Activated T-helper 2 cell treated with anti-CD3 and anti-CD28 coated beads, Interferon-gamma antibody, Interleukin-2, Interleukin-4, amounts not matched to agents 10 μg/mL and 5 μg/mL and 100 μg/mL, durations not matched to agents 14 hours and 24 hours and 36 hours (primary cell): ENCODE data around the gene ANKRD11. TPM values are rescaled to one million over a fixed set of nuclear protein-coding genes. Genes with fewer than 3 reads are reported as not detected.
A peak's percentile ranks its signal among the peaks of the same experiment; 100 is the strongest.
"Not testable (repeated sequence)": the region's sequence is repeated elsewhere in the genome, so short reads cannot be mapped to it uniquely, and the experiment has no call there.

Experiments
- DNase-seq: peaks from one replicate; pipeline ENCODE4 v3.0.0; 2021; ENCODE audit warnings: low spot score
- H3K27ac Mint-ChIP-seq: one replicate; pipeline ENCODE4 v1.8.0; 2021; ENCODE audit warnings: mixed read lengths
- H3K27me3 Mint-ChIP-seq: one replicate; pipeline ENCODE4 v1.8.0; 2021; ENCODE audit warnings: low read depth, mixed read lengths
- H3K36me3 Mint-ChIP-seq: one replicate; pipeline ENCODE4 v1.8.0; 2021; ENCODE audit warnings: low read depth, mixed read lengths
- H3K4me1 Mint-ChIP-seq: one replicate; pipeline ENCODE4 v1.8.0; 2021; ENCODE audit warnings: low read depth, mixed read lengths
- H3K4me3 Mint-ChIP-seq: one replicate; pipeline ENCODE4 v1.8.0; 2021; ENCODE audit warnings: low read depth, mild to moderate bottlenecking, moderate library complexity, mixed read lengths
- H3K9me3 Mint-ChIP-seq: one replicate; pipeline ENCODE4 v1.8.0; 2021; ENCODE audit warnings: mixed read lengths
- intact Hi-C: fragments of 100-400 bp; cut with micrococcal nuclease; formaldehyde crosslinking; loops from one replicate; pipeline ENCODE4 v1.15.1; 2023
- total RNA-seq: library from RNA; stranded (reverse); gene quantifications from 2 replicates; pipeline ENCODE4 v1.2.3, GENCODE V29; 2022

The ANKRD11 gene
- total RNA-seq, 1 donor from 2014 or later = 144 TPM

GRCh38 chr16:89439659-89440058, 50.7 kb downstream of the ANKRD11 start:
- H3K27ac Mint-ChIP-seq = peak overlapping the region; percentile 85
- no peak for DNase-seq
- H3K9me3 Mint-ChIP-seq = no peaks in the 10 kb centered on the region
- H3K4me3 Mint-ChIP-seq = no peak overlapping the region
- intact Hi-C loops = loop anchor here (2.0 kb wide), 2 partner anchors 17 to 45 kb away; no protein-coding TSS in a partner anchor
- H3K27me3 Mint-ChIP-seq = no peaks in the 10 kb centered on the region
- H3K4me1 Mint-ChIP-seq = peaks cover 85% of the 10 kb centered on the region
- H3K36me3 Mint-ChIP-seq = peaks cover 34% of the 10 kb centered on the region

GRCh38 chr16:89437991-89438390, 52.4 kb downstream of the ANKRD11 start:
- peaks cover 80% of the 10 kb centered on the region for H3K4me1 Mint-ChIP-seq
- H3K27me3 Mint-ChIP-seq = no peaks in the 10 kb centered on the region
- intact Hi-C loops = loop anchor here (2.0 kb wide), 1 partner anchor 15 kb away; no protein-coding TSS in a partner anchor
- H3K4me3 Mint-ChIP-seq = no peak overlapping the region
- H3K27ac Mint-ChIP-seq = no peak overlapping the region
- H3K36me3 Mint-ChIP-seq = peaks cover 34% of the 10 kb centered on the region
- no peaks in the 10 kb centered on the region for H3K9me3 Mint-ChIP-seq
- no peak for DNase-seq

GRCh38 chr16:89437251-89437987, 52.9 kb downstream of the ANKRD11 start:
- Mint-ChIP-seq H3K36me3 (peaks cover 34% of the 10 kb centered on the region), H3K4me1 (peaks cover 74% of the 10 kb centered on the region)
- intact Hi-C loops = no loop called here

GRCh38 chr16:89436366-89436765, 54.0 kb downstream of the ANKRD11 start:
- H3K27ac Mint-ChIP-seq = no peak overlapping the region

More at GRCh38 chr16:89437251-89437987, 52.9 kb downstream of the ANKRD11 start:
- Mint-ChIP-seq H3K4me3 (no peak overlapping the region), H3K27me3 (no peaks in the 10 kb centered on the region), H3K27ac (no peak overlapping the region), H3K9me3 (no peaks in the 10 kb centered on the region)
- DNase-seq = no peak

GRCh38 chr16:89435059-89435458, 55.3 kb downstream of the ANKRD11 start:
- DNase-seq, H3K9me3 Mint-ChIP-seq, intact Hi-C loops, H3K27me3 Mint-ChIP-seq, H3K4me3 Mint-ChIP-seq: not testable (repeated sequence)
- peaks cover 27% of the 10 kb centered on the region for H3K36me3 Mint-ChIP-seq
- peak overlapping the region; percentile 29 for H3K27ac Mint-ChIP-seq
- peaks cover 55% of the 10 kb centered on the region for H3K4me1 Mint-ChIP-seq

More at GRCh38 chr16:89436366-89436765, 54.0 kb downstream of the ANKRD11 start:
- no peak for DNase-seq
- intact Hi-C loops = no loop called here
- Mint-ChIP-seq H3K27me3 (no peaks in the 10 kb centered on the region), H3K36me3 (peaks cover 34% of the 10 kb centered on the region), H3K4me3 (no peak overlapping the region), H3K4me1 (peaks cover 66% of the 10 kb centered on the region), H3K9me3 (no peaks in the 10 kb centered on the region)

- Mint-ChIP-seq H3K4me1 (peaks cover 49% of the 10 kb centered on the region), H3K36me3 (peaks cover 22% of the 10 kb centered on the region), H3K4me3 (no peak overlapping the region), H3K27me3 (no peaks in the 10 kb centered on the region), H3K9me3 (no peaks in the 10 kb centered on the region), H3K27ac (no peak overlapping the region)
- DNase-seq = no peak
- intact Hi-C loops = no loop called here
Measured at GRCh38 chr16:89434490-89434889, 55.9 kb downstream of the ANKRD11 start.

- DNase-seq, H3K9me3 Mint-ChIP-seq, intact Hi-C loops, H3K4me3 Mint-ChIP-seq, H3K27me3 Mint-ChIP-seq, H3K27ac Mint-ChIP-seq: not testable (repeated sequence)
- peaks cover 39% of the 10 kb centered on the region for H3K4me1 Mint-ChIP-seq
- H3K36me3 Mint-ChIP-seq = peaks cover 20% of the 10 kb centered on the region
Measured at GRCh38 chr16:89433363-89433984, 56.9 kb downstream of the ANKRD11 start.

GRCh38 chr16:89431630-89432029, 58.7 kb downstream of the ANKRD11 start:
- no peak overlapping the region for H3K4me3 Mint-ChIP-seq
- H3K36me3 Mint-ChIP-seq = peaks cover 17% of the 10 kb centered on the region
- DNase-seq = no peak
- peaks cover 32% of the 10 kb centered on the region for H3K4me1 Mint-ChIP-seq
- H3K27ac Mint-ChIP-seq = no peak overlapping the region
- H3K9me3 Mint-ChIP-seq = no peaks in the 10 kb centered on the region
- H3K27me3 Mint-ChIP-seq = no peaks in the 10 kb centered on the region
- intact Hi-C loops = no loop called here

GRCh38 chr16:89431158-89431584, 59.2 kb downstream of the ANKRD11 start:
- Mint-ChIP-seq H3K27me3 (no peaks in the 10 kb centered on the region), H3K27ac (no peak overlapping the region), H3K4me1 (peaks cover 33% of the 10 kb centered on the region), H3K36me3 (peaks cover 21% of the 10 kb centered on the region), H3K9me3 (no peaks in the 10 kb centered on the region), H3K4me3 (no peak overlapping the region)
- intact Hi-C loops = no loop called here
- no peak for DNase-seq

- no peak for DNase-seq
- H3K4me1 Mint-ChIP-seq = peaks cover 34% of the 10 kb centered on the region
- intact Hi-C loops = no loop called here
- H3K27me3 Mint-ChIP-seq = no peaks in the 10 kb centered on the region
- H3K27ac Mint-ChIP-seq = no peak overlapping the region
- H3K36me3 Mint-ChIP-seq = peaks cover 22% of the 10 kb centered on the region
- no peaks in the 10 kb centered on the region for H3K9me3 Mint-ChIP-seq
- H3K4me3 Mint-ChIP-seq = no peak overlapping the region
Measured at GRCh38 chr16:89430436-89431157, 59.8 kb downstream of the ANKRD11 start.

GRCh38 chr16:89428605-89429004, 61.8 kb downstream of the ANKRD11 start:
- intact Hi-C loops, H3K9me3 Mint-ChIP-seq, H3K27ac Mint-ChIP-seq, H3K4me3 Mint-ChIP-seq, H3K27me3 Mint-ChIP-seq, DNase-seq: not testable (repeated sequence)
- Mint-ChIP-seq H3K36me3 (peaks cover 25% of the 10 kb centered on the region), H3K4me1 (peaks cover 35% of the 10 kb centered on the region)

GRCh38 chr16:89426736-89427530, 63.4 kb downstream of the ANKRD11 start:
- H3K4me3 Mint-ChIP-seq = no peak overlapping the region
- H3K9me3 Mint-ChIP-seq = no peaks in the 10 kb centered on the region
- intact Hi-C loops = no loop called here

More at GRCh38 chr16:89426736-89427530, 63.4 kb downstream of the ANKRD11 start:
- Mint-ChIP-seq H3K27me3 (no peaks in the 10 kb centered on the region), H3K4me1 (peaks cover 47% of the 10 kb centered on the region), H3K36me3 (peaks cover 34% of the 10 kb centered on the region), H3K27ac (no peak overlapping the region)
- no peak for DNase-seq
